ENCODE data around the gene PLCL2.
"Not testable (repeated sequence)": the region's sequence is repeated elsewhere in the genome, so short reads cannot be mapped to it uniquely, and the experiment has no call there.

The PLCL2 gene

DNA sequence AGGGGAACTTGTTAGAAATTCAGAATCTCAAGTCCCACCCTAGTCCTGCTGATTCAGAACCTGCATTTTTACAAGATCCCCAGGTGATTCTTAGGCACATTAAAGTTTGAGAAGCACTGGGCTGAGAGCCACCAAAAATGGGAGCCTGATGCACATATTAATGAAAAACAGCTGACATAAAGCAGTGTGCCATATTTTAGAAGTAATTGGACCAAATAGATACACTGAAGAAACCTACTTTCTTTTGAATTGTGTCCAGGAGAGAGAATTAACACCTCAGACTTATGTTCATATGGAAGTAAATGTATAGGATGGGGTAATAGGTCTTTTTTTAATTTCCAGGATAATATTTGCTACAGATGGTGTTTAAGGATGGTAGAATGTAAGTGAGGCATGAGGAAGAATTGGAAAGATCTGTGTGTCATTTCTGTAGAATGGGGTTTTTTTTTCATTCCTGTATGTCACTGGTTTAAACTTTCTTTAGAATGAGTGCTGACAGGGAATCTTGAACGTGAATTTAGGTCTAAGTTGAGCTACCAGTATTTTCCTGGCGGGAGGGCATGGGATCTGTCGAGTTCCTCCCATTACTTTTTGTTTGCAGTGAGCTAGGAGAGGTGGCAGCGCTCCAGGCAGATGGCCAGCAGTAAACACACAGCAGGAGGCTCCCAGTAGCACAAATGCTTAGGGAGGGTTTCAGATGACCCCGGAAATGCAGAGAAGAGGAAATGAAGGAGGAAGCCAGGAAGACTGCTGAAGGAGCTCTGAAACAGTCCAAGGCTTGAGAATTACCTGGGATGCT lies 185.6 kb downstream of the PLCL2 start:
- no peak for DNase-seq (ENCODE audit: low read depth in 2 of 2, low spot score in 1 of 2)

DNA sequence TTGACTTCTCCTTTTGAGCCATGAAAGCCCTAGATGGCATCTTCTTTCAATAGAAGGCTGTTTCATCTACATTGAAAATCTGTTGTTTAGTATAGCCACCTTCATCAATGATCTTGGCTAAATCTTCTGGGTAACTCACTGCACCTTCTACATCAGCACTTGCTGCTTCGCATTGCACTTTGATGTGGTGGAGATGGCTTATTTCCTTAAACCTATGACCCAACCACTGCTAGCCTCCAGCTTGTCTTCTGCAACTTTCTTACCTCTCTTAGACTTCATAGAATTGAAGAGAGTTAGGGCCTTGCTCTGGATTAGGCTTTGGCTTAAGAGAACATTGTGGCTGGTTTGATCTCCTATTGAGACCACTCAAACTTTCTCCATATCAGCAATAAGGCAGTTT lies 189.8 kb downstream of the PLCL2 start:
- DNase-seq (ENCODE audit: low read depth in 2 of 2, low spot score in 1 of 2), result no peak

DNA sequence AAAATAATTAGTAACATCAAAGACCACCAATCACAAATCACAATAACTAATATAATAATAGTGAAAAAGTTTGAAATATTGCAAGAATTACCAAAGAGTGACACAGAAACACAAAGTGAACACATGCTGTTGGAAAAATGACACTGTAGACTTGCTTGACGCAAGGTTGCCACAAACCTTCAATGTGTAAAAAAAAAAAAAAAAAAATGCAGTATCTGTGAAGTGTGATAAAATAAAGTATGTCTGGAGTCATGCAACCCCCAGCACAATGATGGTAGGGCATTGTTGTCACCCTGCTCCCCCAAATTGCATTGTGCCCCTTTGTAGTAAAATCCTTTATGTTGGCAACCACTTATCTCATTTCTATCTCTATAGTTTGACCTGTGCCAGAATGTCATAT lies 190.6 kb downstream of the PLCL2 start:
- no peak for DNase-seq (ENCODE audit: low read depth in 2 of 2, low spot score in 1 of 2)

DNA sequence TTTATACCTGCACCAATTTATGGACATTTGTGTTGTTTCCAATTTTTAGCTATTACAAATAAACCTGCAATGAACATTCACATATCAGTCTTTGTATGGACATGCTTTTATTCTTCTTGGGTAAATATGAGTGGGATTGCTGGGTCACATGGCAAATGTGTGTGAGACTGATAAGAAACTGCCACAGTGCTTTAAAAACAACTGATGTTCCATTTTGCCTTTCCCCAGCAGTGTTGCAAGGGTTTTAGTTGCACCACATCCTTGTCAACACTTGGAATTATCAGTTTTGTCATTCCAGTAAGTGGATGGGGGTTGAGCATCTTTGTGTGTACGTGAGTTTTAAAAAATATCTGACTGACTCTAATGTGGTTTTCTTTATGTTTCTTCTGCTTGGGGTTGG lies 191.2 kb downstream of the PLCL2 start:
- DNase-seq (ENCODE audit: low read depth in 2 of 2, low spot score in 1 of 2), result no peak

DNA sequence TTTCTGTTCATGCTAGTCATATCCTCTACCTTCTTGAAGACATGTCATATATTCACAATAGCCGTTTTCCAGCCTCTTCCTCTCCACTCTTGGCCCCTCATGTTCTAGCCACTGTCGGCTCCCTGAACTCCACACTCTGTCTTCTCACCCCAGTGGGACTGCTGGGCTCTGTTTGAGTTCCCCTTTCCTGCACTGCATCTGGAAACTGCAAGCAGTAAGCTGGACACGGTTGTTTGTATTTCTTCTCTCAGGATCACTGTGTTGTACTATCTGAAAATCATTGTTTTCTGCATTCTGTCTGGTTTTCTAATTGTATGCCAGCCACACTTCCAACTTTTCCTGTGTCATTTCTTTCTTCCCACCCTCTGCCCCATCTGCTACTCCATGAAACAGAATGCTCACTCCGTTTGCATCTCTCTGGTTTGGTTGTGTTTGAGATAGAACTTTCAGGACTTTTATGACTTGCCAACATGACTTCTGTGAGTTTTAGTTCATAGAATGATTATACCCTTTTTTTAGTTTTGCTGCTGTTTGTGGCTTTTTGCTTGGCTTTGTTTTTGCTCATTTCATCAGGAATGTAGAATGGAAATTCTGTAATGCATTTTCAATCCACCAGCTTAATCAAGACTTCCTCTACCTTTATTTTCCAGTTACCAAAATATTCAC lies 192.3 kb downstream of the PLCL2 start:
- no peak for DNase-seq (ENCODE audit: low read depth in 2 of 2, low spot score in 1 of 2)

DNA sequence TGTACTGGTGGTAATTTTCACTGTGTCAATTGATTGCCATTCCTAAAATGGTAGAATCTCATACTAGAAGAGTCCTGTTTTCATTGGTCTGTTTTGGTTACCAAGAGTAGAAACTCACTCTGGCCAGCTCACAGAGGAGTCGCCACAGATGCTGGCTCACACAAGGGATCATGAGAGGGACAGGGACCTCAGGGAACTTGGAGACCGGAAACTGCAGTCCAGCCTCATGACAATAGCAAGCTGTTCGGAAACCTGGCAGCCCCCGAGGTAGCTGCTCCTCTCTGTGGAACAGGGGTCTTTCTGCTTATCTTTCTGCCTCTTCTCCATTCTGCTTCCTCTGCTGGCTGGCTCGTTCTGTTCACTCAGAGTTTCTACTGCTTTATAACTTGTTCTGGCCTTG lies 192.9 kb downstream of the PLCL2 start:
- DNase-seq (ENCODE audit: low read depth in 2 of 2, low spot score in 1 of 2), result no peak

DNA sequence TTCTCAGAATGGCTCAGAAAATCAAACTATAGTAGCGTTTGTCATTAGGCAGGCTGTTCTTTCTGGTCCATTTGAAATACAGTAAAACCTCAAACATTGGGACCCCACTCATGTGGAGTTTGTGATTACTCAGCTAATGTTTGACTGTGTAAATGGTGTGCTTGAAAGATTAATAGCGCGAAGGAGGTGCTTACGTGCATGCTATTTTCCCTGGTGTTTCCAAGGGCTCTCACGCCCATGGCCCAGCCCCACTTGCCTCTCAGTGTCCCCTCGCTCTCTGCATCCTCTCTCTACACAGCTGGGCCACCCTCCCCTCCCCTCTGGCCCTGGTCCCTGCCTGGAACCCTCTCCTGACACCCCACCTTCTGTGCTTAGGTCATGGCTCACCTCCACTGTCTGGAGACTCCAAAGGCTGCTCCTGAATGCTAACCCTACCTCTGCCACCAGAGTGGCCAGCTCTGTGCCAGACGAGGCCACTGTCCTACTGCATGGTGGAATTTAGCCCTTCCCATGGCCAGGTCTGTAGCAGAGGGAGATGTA lies 194.2 kb downstream of the PLCL2 start:
- no peak for DNase-seq (ENCODE audit: low read depth in 2 of 2, low spot score in 1 of 2)

DNA sequence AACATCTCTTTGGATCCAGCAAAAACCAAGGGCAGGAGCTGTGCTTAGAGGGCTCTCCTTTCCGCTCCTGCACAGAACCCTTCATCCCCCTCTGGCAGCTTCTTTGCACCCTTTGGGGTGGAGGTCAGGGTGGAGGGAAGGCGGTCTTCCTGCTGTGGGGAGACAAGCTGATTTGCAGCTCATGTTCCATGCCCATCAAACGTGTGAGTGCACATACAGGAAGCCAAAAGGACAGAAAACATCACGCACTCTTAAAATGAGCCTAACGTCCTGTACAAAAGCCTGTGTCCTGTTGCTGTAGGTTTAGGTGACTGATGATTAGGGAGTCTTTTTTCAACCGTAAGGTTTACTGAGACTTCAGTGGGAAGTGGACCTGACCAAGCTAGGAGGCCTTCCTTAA lies 195.2 kb downstream of the PLCL2 start:
- DNase-seq (ENCODE audit: low read depth in 2 of 2, low spot score in 1 of 2), result no peak

DNA sequence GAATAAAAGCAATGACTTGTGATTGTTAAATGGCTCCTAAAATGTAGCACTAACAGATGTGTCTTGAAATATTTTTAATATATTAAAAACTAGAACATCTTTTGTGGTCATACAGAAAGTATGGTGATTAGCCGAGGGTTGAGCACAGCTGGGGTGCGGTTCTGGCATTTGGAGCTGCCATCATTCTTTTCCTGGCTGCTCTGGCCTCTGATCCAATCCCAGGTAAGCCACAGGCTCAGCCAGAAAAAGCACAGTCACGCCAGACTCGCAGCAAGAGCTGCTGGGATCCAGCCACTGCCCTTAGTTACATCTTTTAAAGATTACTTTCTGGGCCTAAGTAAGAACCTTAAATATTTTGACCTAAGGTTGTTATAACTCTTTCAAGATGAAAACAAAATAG lies 196.8 kb downstream of the PLCL2 start:
- no peak for DNase-seq (ENCODE audit: low read depth in 2 of 2, low spot score in 1 of 2)

DNA sequence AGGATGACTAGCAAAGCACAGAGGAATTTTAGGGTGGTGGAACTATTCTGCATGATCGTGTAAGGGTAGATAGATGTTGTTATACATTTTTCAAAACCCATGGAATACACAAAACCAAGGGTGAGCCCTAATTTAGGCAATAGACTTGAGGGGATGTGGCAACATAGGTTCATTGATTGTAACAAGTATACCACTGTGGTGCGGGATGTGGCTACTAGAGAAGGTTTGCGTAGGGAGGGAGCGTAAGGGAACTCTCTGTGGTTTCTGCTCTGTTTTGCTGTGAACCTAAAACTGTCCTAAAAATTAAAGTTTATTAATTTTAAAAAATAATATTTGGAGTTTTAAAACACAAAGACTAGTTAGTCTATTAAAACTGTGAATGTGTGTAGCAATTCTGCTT lies 202.8 kb downstream of the PLCL2 start:
- no peak for DNase-seq (ENCODE audit: low read depth in 2 of 2, low spot score in 1 of 2)

DNA sequence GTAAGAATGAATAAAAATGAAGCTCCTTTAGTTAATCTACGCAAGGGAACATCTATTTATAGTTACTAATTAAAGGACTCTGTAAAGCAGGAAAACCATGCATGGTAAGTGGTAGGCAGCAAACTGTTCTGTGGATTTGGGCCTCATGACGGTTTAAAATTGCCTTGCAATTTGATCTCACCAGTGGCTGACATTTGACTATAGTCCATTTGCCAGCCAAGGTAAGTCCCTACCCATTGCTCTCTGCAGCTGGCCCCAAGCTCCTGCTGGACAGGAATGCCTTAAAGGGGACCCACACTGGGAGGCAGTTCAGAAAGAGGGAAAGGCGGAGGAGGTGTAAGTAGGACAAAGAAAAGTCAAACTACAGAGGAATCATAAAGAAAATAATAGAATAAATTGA lies 203.3 kb downstream of the PLCL2 start:
- no peak for DNase-seq (ENCODE audit: low read depth in 2 of 2, low spot score in 1 of 2)

DNA sequence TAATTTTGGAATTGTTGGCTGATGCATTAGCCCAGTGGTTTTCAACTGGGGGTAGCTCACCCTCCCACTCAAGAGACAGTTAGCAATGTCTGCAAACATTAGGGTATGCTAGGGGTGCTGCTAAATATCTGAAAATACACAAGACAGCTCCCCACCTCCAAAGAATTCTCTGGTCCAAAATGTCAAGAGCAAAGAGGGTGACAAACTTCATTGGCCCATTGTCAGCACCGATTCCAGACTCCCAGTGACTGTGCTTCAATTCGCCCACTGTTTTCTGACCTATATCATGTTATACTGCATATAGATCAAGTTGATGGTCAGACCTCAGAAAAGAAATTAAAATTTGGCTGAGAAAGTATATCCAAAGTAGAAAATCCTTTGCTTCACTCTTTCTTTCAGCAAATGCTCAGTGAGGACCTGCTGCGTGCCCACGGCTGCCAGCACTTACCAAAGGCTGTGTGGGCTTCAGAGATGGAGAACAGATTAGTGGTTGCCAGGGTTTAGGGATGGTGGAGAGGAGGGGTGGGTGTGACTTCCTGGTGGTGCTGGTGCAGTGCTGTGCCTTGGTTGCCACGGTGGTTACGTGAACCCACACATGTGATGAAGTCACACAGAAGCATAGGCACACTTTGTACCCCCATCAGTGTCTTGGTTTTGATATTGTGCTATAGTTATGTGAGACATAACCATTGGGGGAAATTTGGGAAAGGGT lies 204.0 kb downstream of the PLCL2 start:
- DNase-seq (ENCODE audit: low read depth in 2 of 2, low spot score in 1 of 2), result peak in 1 of 2 donors; percentile 17

DNA sequence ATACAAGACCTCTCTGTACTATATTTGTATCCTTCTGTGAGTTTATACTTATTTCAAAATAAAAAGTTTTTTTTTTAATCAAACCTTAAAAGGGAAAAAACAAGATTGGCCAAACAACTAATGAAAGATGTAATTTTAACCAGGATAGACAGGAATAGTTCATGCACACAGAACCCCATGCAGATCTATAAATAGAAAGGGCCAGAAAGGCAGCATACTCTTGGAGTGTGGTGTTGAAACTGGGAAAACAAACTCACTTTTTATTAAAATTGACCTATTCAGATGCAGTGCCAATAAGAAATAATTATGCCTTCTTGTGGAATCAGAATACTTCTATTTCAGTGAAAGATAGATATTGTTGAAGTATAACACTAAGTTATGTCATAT lies 204.6 kb downstream of the PLCL2 start:
- DNase-seq (ENCODE audit: low read depth in 2 of 2, low spot score in 1 of 2), result no peak

DNA sequence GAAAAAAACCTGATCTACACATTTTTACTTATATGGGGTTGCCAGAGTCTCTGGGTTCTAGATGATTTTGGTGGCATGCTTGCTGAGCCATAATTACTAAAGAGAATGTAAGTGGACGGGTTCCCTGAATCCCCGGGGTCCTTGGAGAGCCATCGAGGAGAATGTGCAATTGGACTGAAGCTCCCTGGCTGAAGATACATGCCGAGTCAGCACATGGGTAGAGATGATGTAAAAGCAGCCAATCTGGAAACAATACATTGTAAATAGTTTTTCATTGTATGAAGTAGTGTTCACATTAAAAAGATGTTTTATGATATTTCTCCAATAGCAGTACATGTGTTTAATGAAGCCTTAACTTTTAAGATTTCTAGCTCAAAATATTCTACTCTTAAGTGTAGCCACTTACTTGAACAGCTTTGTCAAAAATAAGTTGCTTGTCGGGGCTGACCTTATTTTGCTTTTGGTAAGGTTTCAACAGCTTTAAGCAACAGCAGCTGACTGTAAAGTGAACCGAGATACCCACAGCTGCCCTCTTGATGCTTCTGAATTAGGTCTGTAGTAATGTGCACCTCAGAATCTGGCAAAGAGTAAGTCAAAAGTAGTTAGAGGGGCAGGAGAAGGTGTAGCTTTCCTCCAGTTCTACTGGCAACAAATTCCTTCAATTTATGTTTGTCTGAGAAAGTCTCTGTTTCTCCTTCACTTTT lies 205.7 kb downstream of the PLCL2 start:
- no peak for DNase-seq (ENCODE audit: low read depth in 2 of 2, low spot score in 1 of 2)

DNA sequence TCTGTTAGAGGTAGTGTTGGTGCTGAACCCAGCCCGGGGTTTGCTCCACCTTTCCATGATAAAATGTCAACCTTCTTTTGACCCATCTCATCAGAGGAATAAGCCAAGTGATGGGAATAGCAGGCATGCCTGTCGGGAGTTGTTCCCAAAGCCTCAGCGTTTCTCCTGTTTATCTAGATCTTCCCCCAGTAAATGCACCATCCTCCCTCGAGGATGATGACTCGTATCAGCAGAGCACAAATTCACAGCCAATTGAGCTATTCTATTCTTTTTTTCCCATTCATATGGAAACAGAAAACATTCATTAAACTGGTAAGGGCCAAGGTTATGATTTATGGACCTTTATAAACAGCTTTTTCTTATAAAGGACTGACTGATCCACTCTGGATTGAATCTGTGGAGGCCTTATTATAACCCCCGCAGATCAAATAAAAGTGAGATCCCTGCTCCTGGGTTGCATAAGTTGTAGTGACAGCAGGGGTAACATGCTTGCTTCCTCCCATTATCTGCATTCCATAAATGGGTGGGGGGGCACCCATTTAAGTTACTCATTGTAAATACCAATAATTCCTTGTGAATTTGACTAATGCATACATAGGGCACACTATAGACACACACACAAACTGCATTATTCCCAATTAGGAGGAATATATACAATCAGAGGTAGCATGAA lies 207.3 kb downstream of the PLCL2 start:
- DNase-seq (ENCODE audit: low read depth in 2 of 2, low spot score in 1 of 2), result no peak

DNA sequence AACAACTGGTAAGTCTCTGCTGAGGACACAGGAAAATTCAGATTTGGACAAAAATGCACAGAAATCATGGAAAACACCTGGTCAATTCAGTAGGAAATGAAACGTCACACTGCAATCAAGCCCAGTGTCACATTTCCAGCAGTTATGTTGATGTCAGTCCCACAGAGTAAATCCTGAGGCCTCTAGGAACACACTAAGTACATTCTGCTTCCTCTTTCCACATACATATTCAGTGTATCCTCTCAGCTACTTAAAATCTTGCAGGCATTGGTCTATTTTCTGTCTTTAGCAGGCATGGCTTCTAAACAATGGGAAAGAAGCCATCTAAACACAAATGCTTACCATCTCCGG lies 207.8 kb downstream of the PLCL2 start:
- DNase-seq (ENCODE audit: low read depth in 2 of 2, low spot score in 1 of 2), result no peak

DNA sequence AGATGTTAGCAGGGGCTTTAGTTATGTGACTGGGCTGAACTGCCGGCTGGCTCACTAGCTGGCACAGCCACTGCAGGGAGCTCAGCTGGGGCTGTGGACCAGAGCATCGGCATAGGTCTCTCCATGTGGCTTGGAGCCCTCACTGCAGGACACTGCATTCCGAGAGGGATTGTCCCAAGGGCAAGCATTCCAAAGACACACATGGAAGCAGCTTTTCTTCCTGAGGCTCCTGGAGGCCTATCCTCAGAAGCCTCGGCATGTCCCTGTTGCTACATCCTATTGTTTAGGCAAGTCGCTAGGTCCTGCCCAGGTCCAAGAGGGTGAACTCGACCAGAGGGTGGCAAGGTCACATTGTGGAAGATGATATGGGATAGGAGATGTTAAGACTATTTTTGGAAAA lies 209.8 kb downstream of the PLCL2 start:
- DNase-seq (ENCODE audit: low read depth in 2 of 2, low spot score in 1 of 2), result no peak

DNA sequence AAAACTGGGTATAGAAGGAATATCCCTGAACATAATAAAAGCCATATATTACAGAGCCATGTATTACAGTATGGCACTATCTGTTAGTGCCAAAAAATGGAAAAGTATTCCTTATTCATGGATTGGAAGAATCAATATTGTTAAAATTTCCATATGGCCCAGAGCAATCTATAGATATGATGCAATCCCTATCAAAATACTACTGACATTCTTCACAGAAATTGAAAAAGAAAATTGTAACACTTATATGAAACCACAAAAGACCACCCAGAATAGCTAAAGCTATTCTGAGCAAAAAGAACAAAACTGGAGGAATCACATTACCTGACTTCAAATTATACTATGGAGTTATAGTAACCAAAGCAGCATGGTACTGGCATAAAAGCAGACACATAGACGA lies 218.8 kb downstream of the PLCL2 start:
- DNase-seq (ENCODE audit: low read depth in 2 of 2, low spot score in 1 of 2), result no peak

DNA sequence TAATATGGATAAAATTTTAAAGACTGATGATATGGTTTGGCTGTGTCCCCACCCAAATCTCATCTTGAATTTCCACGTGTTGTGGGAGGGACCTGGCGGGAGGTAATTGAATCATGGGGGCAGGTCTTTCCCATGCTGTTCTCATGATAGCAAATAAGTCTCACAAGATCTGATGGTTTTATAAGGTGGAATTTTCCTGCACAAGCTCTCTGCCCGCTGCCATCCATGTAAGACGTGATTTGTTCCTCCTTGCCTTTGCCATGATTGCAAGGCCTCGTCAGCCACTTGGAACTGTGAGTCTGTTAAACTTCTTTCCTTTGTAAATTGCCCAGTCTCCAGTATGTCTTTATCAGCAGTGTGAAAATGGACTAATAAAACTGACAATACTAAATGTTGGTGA lies 222.0 kb downstream of the PLCL2 start:
- not testable (repeated sequence) for DNase-seq (ENCODE audit: low read depth in 2 of 2, low spot score in 1 of 2)

DNA sequence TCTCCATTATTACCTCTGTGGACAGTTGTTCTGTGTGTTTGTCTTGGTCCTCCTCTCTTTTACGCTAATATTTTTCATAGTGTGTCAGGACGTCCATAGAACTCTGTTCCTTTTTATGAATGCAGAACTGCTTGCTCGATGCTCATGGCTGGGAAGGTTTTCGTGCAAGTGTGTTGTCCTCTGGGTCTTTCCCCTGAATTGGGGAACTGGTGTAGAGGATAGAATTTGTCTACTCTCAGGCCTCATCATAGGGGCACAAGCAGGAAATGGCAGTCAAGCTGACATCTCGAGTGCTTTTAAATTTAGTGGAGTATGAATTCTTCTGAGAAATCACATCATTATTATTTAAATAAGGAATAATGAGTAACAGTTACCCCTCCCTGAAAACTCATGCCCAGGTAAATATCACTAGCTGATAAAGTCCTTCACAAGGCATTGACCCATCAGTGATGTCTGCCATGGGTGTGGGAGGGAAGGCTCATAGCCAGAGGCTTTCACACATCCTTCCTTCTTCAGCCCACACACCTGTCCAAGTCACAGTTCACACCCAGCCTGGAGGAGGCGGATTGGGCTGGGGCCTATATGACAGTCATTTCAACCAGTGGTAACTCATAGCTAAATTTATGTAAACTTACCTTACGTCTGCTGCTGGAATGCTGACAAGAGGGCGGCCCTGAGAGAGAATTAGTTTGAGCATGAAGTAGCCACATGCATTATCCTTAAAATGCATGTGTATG lies 226.1 kb downstream of the PLCL2 start:
- no peak for DNase-seq (ENCODE audit: low read depth in 2 of 2, low spot score in 1 of 2)

Measured in stimulated activated CD8-positive, alpha-beta memory T cell treated with anti-CD3 and anti-CD28 coated beads, Interleukin-4, amount 100 ng/mL, for 1 hour (primary cell).